NCI-H510A (cell line): ENCODE data around the gene NTMT2.
"Not testable (repeated sequence)": the region's sequence is repeated elsewhere in the genome, so short reads cannot be mapped to it uniquely, and the experiment has no call there.

Source experiments
- DNase-seq: peaks from one replicate; lab custom pipeline; 2025; lab: John Stamatoyannopoulos, UW

NTMT2 gene

GRCh38 chr1:170157820-170158219, 12.1 kb downstream of the NTMT2 start:
- DNase-seq = no peak

DNA sequence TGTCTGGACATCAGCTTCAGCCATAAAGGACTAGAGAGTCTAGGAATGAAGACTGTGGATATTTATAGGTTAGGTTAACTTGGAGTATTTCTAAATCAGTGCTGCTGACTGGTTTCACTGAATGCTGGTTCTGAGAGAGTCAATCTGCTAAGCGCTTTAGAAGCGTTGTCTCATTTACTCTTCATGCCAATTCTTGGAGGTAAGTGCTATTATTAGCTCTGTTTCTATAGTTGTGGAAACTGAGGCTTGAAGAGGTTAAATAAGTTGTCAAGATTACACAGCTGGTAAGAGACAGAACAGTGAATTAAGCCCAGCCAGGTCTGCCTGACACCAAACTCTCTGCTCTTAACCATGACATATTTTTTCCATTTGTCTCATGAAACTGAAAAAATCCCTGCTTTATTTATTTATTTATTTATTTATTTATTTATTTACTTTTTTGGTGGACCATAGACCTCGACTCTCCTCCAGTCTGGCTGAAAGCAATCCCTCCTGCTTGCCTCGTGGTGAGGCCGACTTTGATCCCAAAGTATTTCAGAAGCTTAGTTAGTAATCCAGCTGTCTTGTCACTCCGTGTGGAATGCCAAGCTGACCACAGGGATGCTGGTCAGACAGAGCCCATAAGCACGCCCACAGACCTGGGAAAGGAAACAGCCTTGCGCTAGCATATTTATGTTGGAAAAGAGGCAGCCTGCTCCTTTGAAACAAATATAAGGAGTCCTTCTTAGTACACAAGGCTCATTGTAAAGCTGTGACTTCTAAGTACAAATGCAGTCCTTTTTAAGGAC, 16.9 kb downstream of the NTMT2 start:
- DNase-seq = no peak

- no peak for DNase-seq
Observed at GRCh38 chr1:170164103-170164763, 18.5 kb downstream of the NTMT2 start.

DNA sequence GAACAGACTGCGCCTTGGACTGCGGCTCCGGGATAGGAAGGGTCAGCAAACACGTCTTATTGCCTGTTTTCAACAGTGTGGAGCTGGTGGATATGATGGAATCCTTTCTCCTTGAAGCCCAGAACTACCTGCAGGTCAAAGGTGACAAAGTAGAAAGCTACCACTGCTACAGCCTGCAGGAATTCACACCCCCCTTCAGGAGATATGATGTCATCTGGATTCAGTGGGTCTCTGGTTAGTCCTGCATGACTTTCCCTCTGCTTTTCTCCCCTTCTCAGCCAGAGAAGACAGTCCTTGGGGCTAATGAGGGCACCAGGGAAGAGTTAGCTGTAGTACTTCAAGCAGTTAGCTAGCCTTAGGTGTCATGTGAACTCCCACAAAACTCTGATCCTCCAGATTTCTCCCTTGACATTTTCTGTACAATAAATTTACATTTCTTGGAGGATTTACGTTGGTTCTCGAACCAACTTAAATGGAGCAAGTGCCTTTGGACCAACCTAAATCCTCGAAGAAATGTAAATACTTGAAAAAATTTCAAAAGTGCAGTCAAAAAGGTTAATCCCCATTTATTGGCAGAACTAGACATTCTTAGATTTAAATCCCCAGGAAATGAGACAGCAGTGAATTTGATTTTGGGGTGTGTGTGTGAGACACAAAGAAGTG, 20.9 kb downstream of the NTMT2 start:
- DNase-seq = no peak

- DNase-seq = no peak
Observed at GRCh38 chr1:170168265-170168664, 22.5 kb downstream of the NTMT2 start.

- not testable (repeated sequence) for DNase-seq
Observed at GRCh38 chr1:170170513-170170912, 24.8 kb downstream of the NTMT2 start.

DNA sequence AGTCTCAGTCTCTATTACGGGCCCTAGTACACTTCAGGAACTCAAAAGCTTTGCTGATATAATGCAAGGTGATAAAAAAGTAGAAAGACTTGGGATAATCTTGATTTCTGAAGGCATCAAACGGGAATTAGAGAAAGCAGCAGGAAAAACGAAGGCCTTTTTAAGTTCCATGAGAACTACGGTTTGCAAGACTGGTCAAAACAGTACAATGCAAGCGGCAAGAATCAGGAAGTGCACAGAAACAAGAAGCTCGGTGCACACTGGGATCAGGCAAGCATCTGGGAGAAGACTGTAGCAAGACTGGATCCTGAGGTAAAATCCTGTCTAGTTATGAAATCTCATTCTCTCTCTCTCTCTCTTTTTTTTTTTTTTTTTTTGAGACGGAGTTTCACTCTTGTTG, 28.6 kb downstream of the NTMT2 start:
- no peak for DNase-seq

- DNase-seq = no peak
Observed at GRCh38 chr1:170175041-170175440, 29.3 kb downstream of the NTMT2 start.

DNA sequence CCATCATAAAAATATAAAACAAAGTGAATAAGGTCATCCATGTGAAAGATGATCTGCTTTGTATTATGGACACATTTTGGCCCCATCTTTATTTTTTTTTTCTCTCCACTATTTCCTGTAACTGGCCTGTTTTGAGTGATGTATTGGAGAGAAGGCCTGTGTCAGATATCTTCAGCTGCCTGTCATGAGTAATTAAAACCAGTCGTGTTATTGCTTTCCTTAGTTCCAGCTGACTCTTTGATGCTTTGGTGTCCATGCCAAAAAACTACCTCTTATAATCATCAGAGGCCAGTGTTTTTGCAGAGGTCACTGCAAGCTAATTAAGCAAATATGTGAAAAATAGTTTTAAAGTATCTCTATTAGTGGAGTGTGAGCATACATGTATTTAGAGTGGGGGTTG, 29.7 kb downstream of the NTMT2 start:
- no peak for DNase-seq

DNA sequence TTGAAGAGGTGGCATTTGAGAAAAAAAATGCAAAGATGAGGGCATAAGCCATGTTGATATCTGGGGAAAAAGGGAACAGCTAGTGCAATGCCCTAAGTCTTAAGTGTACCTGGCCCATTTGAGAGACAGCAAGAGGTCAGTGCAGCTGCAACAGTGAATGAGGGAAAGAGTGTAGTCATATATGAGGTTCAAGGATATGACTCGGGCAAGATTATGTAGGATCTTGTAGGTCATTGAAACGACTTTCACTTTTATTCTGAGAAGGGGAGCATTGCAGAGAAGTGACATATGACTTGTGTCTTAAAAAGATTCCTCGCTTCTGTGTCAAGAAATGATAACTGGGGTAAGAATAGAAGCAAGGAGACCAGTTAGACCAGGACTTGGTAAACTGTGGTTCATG, 31.0 kb downstream of the NTMT2 start:
- no peak for DNase-seq

DNA sequence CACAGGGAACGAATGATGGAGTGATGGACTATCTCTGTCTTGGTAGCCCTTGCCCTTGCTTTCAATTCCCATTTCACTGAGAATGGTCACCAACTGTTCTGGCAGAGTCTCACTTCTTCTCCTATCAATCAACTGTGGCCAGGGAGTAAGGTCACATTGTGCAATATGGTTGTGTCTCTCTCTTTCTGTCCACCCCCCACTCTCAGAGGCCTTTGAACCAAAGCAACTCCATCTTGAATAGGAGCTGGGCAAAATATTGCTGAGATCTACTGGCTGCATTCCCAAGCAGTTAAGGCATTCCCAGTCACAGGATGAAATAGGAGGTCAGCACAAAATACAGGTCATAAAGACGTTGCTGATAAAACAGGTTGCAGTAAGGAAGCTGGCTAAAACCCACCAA, 36.7 kb downstream of the NTMT2 start:
- DNase-seq = no peak

DNA sequence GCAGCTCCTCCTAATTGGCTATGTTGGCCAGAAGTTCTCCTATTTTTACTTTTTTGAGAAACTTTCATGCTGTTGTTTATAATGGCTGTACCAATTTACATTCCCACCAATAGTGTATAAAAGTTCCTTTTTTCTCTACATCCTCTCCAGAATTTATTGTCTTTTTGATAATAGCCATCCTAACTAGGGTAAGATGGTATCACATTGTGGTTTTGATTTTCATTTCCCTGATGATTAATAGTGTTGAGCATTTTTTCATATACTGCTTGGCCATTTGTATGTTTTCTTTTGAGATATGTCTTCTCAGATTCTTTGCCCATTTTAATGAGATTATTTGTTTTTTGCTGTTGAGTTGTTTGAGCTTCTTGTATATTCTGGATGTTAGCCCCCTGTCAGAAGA, 46.8 kb downstream of the NTMT2 start:
- DNase-seq = no peak

DNA sequence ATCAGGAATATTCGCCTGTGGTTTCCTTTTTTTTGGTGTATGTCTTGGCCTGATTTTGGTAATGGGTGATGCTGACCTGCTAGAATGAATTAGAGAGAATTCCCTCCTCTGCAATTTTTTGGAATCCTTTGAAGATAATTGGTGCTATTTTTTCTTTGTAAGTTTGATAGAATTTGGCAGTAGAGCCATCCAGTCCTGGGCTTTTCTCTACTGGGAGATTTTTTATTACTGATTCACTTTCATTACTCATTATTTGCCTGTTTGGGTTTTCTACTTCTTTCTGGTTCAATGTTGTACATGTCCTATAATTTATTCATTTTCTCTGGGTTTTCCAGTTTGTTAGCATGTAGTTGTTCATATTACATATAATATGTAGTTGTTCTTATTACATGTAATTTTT, 48.7 kb downstream of the NTMT2 start:
- DNase-seq = no peak

DNA sequence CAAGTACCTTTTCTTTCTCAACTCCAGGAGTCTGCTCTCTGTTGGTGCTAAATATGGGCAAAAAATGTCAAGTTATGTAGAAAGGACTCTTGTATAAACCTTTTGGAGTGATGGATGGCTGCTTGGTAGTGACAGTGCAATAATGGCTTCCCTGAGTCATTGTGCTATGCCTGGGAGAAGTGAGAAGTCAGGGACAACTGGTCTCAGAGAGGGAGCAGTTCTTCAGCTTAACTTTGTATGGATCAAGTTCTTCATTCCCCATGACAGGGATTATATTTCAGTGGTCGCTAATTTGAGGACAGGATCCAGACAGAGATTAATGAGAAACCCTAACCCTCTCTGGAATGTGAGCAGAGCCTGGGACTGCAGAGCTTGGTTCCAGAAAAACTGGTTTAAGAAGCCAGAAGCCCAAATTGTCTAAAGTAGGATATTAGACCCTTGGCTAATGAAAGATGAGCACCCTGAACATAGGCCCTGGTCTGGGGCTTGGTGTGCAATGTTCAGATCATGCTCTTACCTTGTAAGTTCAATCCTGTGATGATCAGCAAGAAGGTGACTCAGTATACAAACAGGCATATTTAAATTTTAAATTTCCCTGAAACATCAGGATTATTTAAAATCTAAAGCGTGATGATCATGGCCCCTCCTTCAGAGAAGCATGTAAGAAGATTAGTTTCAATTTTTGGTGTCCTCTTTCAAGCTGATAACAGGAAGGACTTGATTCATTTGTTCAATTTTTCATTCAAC, 50.9 kb downstream of the NTMT2 start:
- DNase-seq = no peak

DNA sequence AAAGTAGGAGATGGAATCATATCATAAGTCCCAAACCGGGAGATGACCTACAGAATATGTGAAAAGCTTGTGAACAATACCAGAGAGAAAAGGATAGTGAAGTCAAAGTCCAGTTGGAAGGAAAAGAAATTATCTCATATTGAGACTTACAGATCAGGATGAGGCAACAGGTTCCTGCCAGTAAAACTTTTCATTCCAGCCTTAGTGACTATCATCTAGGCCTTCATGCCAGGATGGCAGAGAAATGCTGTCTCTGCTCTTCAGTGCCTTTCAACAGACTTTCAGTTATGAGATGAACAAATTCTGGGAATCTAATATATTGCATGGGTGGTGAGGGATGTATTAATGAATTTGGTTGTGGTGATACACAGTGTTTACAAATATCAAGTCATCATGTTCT, 52.3 kb downstream of the NTMT2 start:
- no peak for DNase-seq

DNA sequence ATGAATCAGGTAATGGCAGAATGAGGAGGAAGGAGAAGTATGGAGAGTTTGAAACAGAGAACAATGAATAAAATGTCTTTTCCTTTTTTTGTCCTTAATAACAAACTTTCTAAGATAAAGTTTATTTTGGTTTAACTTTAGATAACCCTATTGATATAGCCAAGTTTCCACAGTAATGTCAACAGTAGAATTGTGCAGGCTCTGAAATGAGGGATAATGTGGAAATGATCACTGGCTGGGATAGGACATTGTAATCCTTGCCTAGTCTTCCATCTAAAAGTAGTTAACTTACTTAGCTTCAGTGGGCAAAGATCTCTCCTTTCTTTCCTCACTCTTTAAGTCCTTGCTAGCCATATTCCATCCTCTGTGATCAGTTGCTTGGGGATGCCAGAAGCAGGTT, 52.8 kb downstream of the NTMT2 start:
- DNase-seq = no peak

GRCh38 chr1:170200161-170200560, 54.4 kb downstream of the NTMT2 start:
- no peak for DNase-seq

GRCh38 chr1:170200621-170201397, 55.0 kb downstream of the NTMT2 start:
- DNase-seq = no peak

DNA sequence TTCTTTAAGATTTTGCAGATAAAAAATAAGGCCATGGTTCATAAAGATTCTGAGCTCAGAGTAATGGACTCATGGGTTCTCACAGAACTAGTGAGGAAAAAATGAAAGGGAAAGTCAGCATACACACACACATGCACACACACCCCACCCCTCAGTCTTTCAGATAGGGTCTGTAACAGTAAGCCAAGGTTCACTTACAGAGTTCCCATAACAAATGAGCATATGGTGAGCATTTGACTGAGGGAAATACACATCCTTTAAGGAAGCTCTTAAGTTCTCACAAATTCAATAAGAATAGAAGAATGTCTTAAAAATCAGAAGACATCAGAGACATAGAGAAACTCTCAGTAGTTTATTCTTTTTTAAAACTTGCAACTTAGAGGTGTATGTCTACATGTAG, 57.9 kb downstream of the NTMT2 start:
- no peak for DNase-seq

DNA sequence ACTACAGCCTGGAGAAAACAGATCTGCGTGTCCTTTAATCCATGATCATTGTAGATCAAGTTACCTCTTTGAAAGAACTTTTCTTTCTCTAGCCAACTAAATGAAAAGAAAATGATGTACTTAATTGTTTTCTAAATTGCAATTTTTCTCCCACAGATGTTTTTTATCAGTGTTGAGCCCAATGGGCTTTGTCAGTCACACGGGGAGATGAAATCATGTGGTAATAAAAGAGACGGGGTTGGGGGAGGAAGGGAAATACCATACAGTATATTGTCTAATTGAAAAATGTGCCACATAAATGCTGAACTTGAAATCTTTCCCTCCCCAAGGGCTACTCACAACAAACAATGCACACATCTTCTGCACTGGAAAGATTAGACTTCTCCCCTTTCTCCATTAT, 58.4 kb downstream of the NTMT2 start:
- no peak for DNase-seq

- no peak for DNase-seq
Observed at GRCh38 chr1:170205301-170205700, 59.5 kb downstream of the NTMT2 start.

DNA sequence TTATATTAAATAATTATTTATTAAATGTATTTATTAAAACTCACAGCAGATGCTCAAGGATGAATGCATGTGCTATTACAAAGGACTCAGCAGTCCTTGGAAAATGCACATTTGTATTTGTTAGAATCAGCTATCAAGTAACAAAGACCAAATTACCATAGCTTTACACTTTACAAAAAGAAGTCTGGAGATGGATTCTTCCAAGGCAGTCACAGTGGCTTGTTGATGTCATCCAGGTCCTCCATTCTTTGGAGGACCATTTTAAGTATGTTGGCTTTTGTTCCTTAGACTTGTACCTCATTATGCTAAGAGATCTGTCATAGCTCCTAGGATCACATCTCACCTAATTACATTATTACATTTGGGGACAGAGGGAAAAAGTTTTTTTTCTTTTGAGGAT, 63.4 kb downstream of the NTMT2 start:
- DNase-seq = no peak
